ENCODE measurements around the gene SPOPL.
"Not testable (repeated sequence)": the region's sequence is repeated elsewhere in the genome, so short reads cannot be mapped to it uniquely, and the experiment has no call there.

SPOPL gene

GRCh38 chr2:138523018-138523672 lies 21.6 kb downstream of the SPOPL start:
- DNase-seq (ENCODE audit: low read depth, low spot score): not testable (repeated sequence)

- not testable (repeated sequence) for DNase-seq (ENCODE audit: low read depth, low spot score)
Measured at GRCh38 chr2:138523673-138524042, 22.1 kb downstream of the SPOPL start.

GRCh38 chr2:138524353-138524752 lies 22.8 kb downstream of the SPOPL start:
- not testable (repeated sequence) for DNase-seq (ENCODE audit: low read depth, low spot score)

- DNase-seq (ENCODE audit: low read depth, low spot score): peak; percentile 26
Measured at GRCh38 chr2:138531913-138532312, 30.3 kb downstream of the SPOPL start.

- no peak for DNase-seq (ENCODE audit: low read depth, low spot score)
Measured at GRCh38 chr2:138534791-138535190, 33.2 kb downstream of the SPOPL start.

GRCh38 chr2:138536302-138536701 lies 34.7 kb downstream of the SPOPL start:
- peak; percentile 64 for DNase-seq (ENCODE audit: low read depth, low spot score)

- DNase-seq (ENCODE audit: low read depth, low spot score): no peak
Measured at GRCh38 chr2:138536740-138537139, 35.2 kb downstream of the SPOPL start.

GRCh38 chr2:138537170-138537915 lies 35.8 kb downstream of the SPOPL start:
- no peak for DNase-seq (ENCODE audit: low read depth, low spot score)

GRCh38 chr2:138544206-138544605 lies 42.6 kb downstream of the SPOPL start:
- DNase-seq (ENCODE audit: low read depth, low spot score): peak; percentile 13

- DNase-seq (ENCODE audit: low read depth, low spot score): no peak
Measured at GRCh38 chr2:138548796-138549195, 47.2 kb downstream of the SPOPL start.

GRCh38 chr2:138550172-138550571 lies 48.6 kb downstream of the SPOPL start:
- no peak for DNase-seq (ENCODE audit: low read depth, low spot score)

- no peak for DNase-seq (ENCODE audit: low read depth, low spot score)
Measured at GRCh38 chr2:138550670-138551287, 49.2 kb downstream of the SPOPL start.

GRCh38 chr2:138554123-138554522 lies 52.6 kb downstream of the SPOPL start:
- DNase-seq (ENCODE audit: low read depth, low spot score): no peak

GRCh38 chr2:138559641-138560040 lies 58.1 kb downstream of the SPOPL start:
- no peak for DNase-seq (ENCODE audit: low read depth, low spot score)

- DNase-seq (ENCODE audit: low read depth, low spot score): no peak
Measured at GRCh38 chr2:138564586-138565229, 63.1 kb downstream of the SPOPL start.

GRCh38 chr2:138565230-138565598 lies 63.6 kb downstream of the SPOPL start:
- no peak for DNase-seq (ENCODE audit: low read depth, low spot score)

- DNase-seq (ENCODE audit: low read depth, low spot score): no peak
Measured at GRCh38 chr2:138572318-138572717, 70.7 kb downstream of the SPOPL start.

GRCh38 chr2:138577066-138577465 lies 75.5 kb downstream of the SPOPL start:
- DNase-seq (ENCODE audit: low read depth, low spot score): no peak

GRCh38 chr2:138579556-138579955 lies 78.0 kb downstream of the SPOPL start:
- no peak for DNase-seq (ENCODE audit: low read depth, low spot score)

GRCh38 chr2:138581909-138582308 lies 80.3 kb downstream of the SPOPL start:
- no peak for DNase-seq (ENCODE audit: low read depth, low spot score)

- no peak for DNase-seq (ENCODE audit: low read depth, low spot score)
Measured at GRCh38 chr2:138589663-138590062, 88.1 kb downstream of the SPOPL start.

GRCh38 chr2:138596403-138596802 lies 94.8 kb downstream of the SPOPL start:
- peak; percentile 10 for DNase-seq (ENCODE audit: low read depth, low spot score)

All from ELF-1 (cell line).